Mucosa of stomach (tissue), 1 donor: ENCODE measurements around the gene PPP1R14C.

Source experiments
- H3K27me3 ChIP-seq: one replicate; pipeline ENCODE4 v1.7.0; 2013; ENCODE audit warnings: mild to moderate bottlenecking, low read length; ENCODE audit not compliant: control insufficient read depth, insufficient read depth
- H3K36me3 ChIP-seq: one replicate; pipeline ENCODE4 v1.7.0; 2013; ENCODE audit warnings: low read length; ENCODE audit not compliant: control insufficient read depth, insufficient read depth
- H3K4me1 ChIP-seq: one replicate; pipeline ENCODE4 v1.7.0; 2013; ENCODE audit warnings: mild to moderate bottlenecking, low read length; ENCODE audit not compliant: control insufficient read depth, insufficient read depth
- H3K4me3 ChIP-seq: one replicate; pipeline ENCODE4 v1.7.0; 2013; ENCODE audit warnings: low read length
- H3K9ac ChIP-seq: one replicate; pipeline ENCODE4 v1.7.0; 2013; ENCODE audit warnings: mild to moderate bottlenecking, low read length, moderate library complexity
- H3K9me3 ChIP-seq: one replicate; pipeline ENCODE4 v1.7.0; 2013; ENCODE audit warnings: mild to moderate bottlenecking, low read length, moderate library complexity; ENCODE audit not compliant: control insufficient read depth
- donor health status: Pancreatic carcinoma.

PPP1R14C gene

DNA sequence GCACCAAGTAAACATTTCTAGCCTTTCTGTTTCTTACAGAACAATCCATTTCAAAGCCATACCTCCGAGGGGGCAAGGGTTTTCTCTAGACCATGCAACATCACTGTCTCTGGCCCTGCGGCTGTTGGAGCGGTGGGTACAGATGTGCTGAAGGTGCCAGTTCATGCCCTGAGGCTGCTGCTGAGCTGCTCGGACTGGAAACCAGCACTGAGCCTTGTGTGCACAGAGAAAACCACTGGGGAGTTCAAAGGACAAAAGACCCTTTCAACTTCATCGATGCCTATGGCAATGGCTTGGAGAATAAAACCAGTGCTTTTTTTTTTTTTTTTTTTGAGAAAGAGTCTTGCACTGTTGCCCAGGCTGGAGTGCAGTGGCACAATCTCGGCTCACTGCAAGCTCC lies 132.6 kb downstream of the PPP1R14C start:
- Histone ChIP-seq H3K9me3 (no peaks in the 10 kb centered on the region), H3K4me3 (no peak overlapping the region), H3K36me3 (no peaks in the 10 kb centered on the region), H3K9ac (no peak overlapping the region), H3K27me3 (no peaks in the 10 kb centered on the region), H3K4me1 (no peaks in the 10 kb centered on the region)

- Histone ChIP-seq H3K9ac (no peak overlapping the region), H3K36me3 (no peaks in the 10 kb centered on the region), H3K4me1 (no peaks in the 10 kb centered on the region), H3K4me3 (no peak overlapping the region), H3K9me3 (no peaks in the 10 kb centered on the region), H3K27me3 (no peaks in the 10 kb centered on the region)
Measured at GRCh38 chr6:150276168-150276936, 133.5 kb downstream of the PPP1R14C start.

DNA sequence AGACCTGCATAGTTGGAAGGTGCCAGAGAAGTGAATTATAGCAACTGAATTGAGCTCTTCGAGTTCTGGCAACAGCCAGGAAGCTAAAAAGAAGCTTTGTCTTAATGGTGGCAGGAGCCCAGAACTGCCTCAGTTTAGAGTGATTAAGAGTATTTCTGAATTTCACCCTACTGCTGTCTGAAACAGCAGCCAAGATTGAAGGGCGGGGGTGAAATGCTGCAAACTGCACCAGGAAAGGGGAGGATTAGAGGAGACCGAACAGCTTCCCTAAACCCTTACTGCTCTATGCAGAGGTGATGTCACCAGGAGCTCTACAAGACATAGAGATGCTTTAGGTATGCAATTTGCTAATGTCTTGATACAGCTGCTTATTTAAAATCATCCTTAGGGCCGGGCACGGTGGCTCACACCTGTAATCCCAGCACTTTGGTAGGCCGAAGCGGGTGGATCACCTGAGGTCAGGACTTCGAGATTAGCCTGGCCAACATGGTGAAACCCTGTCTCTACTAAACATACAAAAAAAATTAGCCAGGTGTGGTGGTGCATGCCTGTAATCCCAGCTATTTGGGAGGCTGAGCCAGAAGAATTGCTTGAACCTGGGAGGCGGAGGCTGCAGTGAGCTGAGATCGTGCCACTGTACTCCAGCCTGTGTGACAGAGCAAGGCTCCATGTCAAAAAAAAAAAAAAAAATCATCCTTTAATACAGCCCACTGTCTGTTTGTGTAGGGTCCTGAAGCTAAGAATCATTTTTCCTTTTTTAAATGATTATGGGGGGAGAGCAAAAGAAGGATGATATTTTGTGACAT lies 134.3 kb downstream of the PPP1R14C start:
- H3K4me3 ChIP-seq: no peak overlapping the region
- H3K36me3 ChIP-seq: no peaks in the 10 kb centered on the region
- H3K9me3 ChIP-seq: no peaks in the 10 kb centered on the region
- no peaks in the 10 kb centered on the region for H3K27me3 ChIP-seq
- no peak overlapping the region for H3K9ac ChIP-seq
- H3K4me1 ChIP-seq: no peaks in the 10 kb centered on the region

- Histone ChIP-seq H3K4me3 (no peak overlapping the region), H3K9me3 (no peaks in the 10 kb centered on the region), H3K9ac (no peak overlapping the region), H3K27me3 (no peaks in the 10 kb centered on the region), H3K4me1 (no peaks in the 10 kb centered on the region), H3K36me3 (no peaks in the 10 kb centered on the region)
Measured at GRCh38 chr6:150279533-150279932, 136.7 kb downstream of the PPP1R14C start.

- H3K36me3 ChIP-seq: no peaks in the 10 kb centered on the region
- H3K4me1 ChIP-seq: no peaks in the 10 kb centered on the region
- H3K9ac ChIP-seq: no peak overlapping the region
- no peaks in the 10 kb centered on the region for H3K9me3 ChIP-seq
- H3K4me3 ChIP-seq: no peak overlapping the region
- no peaks in the 10 kb centered on the region for H3K27me3 ChIP-seq
Measured at GRCh38 chr6:150280703-150281102, 137.9 kb downstream of the PPP1R14C start.

GRCh38 chr6:150281767-150282166 lies 138.9 kb downstream of the PPP1R14C start:
- Histone ChIP-seq H3K4me3 (no peak overlapping the region), H3K9me3 (no peaks in the 10 kb centered on the region), H3K36me3 (no peaks in the 10 kb centered on the region), H3K27me3 (no peaks in the 10 kb centered on the region), H3K4me1 (no peaks in the 10 kb centered on the region), H3K9ac (no peak overlapping the region)

- Histone ChIP-seq H3K9ac (no peak overlapping the region), H3K9me3 (no peaks in the 10 kb centered on the region), H3K4me1 (no peaks in the 10 kb centered on the region), H3K36me3 (no peaks in the 10 kb centered on the region), H3K4me3 (no peak overlapping the region), H3K27me3 (no peaks in the 10 kb centered on the region)
Measured at GRCh38 chr6:150282806-150283205, 140.0 kb downstream of the PPP1R14C start.

DNA sequence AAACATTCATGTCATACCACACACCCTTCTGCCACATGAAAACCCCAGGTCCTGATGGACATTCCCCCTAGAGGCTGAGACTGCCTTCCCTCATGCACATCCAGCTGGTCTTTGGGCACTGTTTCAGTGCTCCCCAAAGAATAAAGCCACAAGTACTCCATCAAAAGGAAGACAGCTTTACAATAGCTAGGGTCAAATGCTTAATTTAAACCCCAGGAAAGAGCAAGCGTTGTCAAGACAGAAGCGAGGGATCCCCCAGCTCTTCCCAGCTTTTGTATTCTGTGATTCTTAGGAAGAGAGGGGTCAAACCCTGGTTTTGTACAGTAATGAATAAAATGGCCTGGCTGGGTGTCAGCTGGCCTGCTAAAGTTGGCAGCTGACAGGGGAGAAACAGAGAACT lies 143.6 kb downstream of the PPP1R14C start:
- H3K36me3 ChIP-seq: no peaks in the 10 kb centered on the region
- no peak overlapping the region for H3K4me3 ChIP-seq
- H3K4me1 ChIP-seq: no peaks in the 10 kb centered on the region
- H3K9me3 ChIP-seq: no peaks in the 10 kb centered on the region
- no peak overlapping the region for H3K9ac ChIP-seq
- H3K27me3 ChIP-seq: no peaks in the 10 kb centered on the region

DNA sequence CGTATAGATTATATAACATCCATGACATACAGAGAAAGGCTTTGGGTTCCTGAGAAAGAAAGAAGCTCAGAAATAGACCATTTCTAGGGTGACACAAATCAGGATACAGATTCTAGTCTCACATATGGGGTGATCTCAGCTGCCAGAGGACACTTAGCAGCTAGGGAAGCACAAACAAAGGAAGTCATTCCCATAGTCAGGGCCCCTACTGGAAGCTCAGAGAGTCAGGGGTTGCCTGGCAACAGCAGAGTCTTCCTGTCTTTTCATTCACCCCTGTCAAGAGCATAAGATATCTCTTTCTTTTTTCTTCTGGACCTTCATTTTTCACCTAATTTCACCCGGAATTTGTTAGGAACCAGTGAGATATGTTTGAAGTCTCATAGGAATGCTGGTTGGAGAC lies 144.1 kb downstream of the PPP1R14C start:
- no peak overlapping the region for H3K9ac ChIP-seq
- H3K4me1 ChIP-seq: no peaks in the 10 kb centered on the region
- H3K27me3 ChIP-seq: no peaks in the 10 kb centered on the region
- no peak overlapping the region for H3K4me3 ChIP-seq
- H3K9me3 ChIP-seq: no peaks in the 10 kb centered on the region
- no peaks in the 10 kb centered on the region for H3K36me3 ChIP-seq

DNA sequence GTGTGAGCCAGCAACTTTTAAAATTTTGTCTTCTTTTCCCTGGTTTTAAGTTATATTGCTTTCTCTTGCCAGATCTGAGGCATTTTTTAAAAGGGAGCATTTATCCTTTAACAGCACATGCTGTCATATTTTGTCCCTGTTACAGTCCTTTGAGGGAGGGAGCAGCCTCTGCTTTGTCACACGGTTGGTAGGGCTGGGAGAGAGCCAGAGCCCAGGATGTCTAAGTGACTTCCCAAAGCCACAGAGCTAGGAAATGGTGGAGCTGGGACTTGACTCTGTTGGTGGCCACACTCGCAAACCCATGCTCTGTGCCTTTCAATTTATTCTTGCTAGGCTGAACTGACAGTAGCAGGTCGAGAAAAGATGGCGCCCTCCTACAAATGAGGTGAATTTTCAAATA lies 145.6 kb downstream of the PPP1R14C start:
- Histone ChIP-seq H3K4me1 (no peaks in the 10 kb centered on the region), H3K4me3 (no peak overlapping the region), H3K27me3 (no peaks in the 10 kb centered on the region), H3K36me3 (no peaks in the 10 kb centered on the region), H3K9ac (no peak overlapping the region), H3K9me3 (no peaks in the 10 kb centered on the region)

DNA sequence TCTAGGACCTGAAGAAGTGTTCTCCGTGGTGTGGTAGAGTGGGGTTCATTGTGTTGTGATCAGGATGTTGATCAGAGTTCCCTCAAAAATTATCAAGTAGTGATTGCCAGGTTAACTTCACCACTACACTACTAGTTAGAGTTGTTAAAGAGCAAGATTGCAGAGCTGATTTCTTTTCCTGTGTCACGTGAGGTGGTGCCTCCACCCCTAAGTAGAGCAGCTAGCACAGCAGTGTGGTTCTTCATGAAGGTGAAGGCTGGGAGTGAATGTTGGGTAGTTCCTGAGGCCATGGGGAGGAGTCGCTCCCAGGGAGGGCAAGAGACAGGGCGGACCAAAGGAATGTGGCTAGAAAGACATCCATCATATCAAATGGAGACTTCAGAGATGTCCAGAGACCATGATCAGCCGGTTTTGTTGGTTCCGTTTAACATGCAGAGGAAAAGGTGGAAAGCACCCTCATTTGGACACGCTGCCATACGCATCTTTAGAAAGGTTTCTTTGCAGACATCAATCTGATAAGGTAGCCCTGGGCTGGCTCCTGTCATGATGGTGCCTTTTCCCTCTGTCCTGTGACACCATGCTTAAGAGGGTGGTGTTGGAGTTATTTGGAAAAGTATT lies 146.7 kb downstream of the PPP1R14C start:
- Histone ChIP-seq H3K4me3 (no peak overlapping the region), H3K4me1 (no peaks in the 10 kb centered on the region), H3K27me3 (no peaks in the 10 kb centered on the region), H3K36me3 (no peaks in the 10 kb centered on the region), H3K9me3 (no peaks in the 10 kb centered on the region), H3K9ac (no peak overlapping the region)

DNA sequence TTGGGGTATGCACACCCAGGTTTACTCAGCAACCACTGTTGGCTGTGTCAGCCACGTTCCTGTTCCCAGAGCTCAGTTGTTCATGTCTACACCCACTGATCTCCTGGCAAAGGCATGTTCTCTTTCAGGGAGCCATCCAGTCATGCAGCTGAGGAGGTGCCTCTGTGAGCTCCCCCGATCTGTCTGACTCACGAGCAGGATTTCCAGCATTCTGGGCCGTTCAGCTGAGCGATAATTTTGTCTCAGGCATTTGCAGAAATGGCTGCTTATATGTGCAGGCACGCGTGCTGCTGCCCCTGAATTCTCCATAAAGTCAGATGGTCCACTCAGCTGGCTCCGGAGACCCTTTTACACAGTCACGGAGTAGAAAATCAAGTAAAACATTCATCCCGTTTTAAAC lies 147.6 kb downstream of the PPP1R14C start:
- no peak overlapping the region for H3K4me3 ChIP-seq
- no peaks in the 10 kb centered on the region for H3K36me3 ChIP-seq
- no peaks in the 10 kb centered on the region for H3K9me3 ChIP-seq
- no peaks in the 10 kb centered on the region for H3K4me1 ChIP-seq
- H3K27me3 ChIP-seq: no peaks in the 10 kb centered on the region
- H3K9ac ChIP-seq: no peak overlapping the region
